HepG2 (cell line): ENCODE data around the gene HCFC1R1. TPM values are rescaled to one million over a fixed set of nuclear protein-coding genes. Genes with fewer than 3 reads are reported as not detected.

Source experiments
- FOXA1 ChIP-seq, 2 experiments: fragments of 450-650 bp in 1 of 2; sonication (generic) in 1 of 2; formaldehyde crosslinking in 1 of 2; IDR thresholded peaks; 2 replicates each; pipeline versions ENCODE4 v1.4.0 to v1.6.1; 2016 to 2020; ENCODE audit warnings: missing genetic modification reagents in 1 of 2
- KLF13 ChIP-seq: sonication (generic); formaldehyde crosslinking; IDR thresholded peaks from 2 replicates; pipeline ENCODE4 v1.4.0; 2020; ENCODE audit warnings: mild to moderate bottlenecking, missing genetic modification reagents
- LBX2 ChIP-seq: sonication (generic); formaldehyde crosslinking; IDR thresholded peaks from 2 replicates; pipeline ENCODE4 v1.5.0; 2020; ENCODE audit warnings: missing genetic modification reagents, mild to moderate bottlenecking, borderline replicate concordance
- MXD3 ChIP-seq: IDR thresholded peaks from 2 replicates; pipeline ENCODE4 v1.6.1; 2016; ENCODE audit warnings: mild to moderate bottlenecking, missing biosample characterization, missing genetic modification reagents
- NONO ChIP-seq, 2 experiments: fragments of 450-650 bp in 1 of 2; sonication (generic) in 1 of 2; formaldehyde crosslinking in 1 of 2; IDR thresholded peaks in 1 of 2; conservative IDR thresholded peaks in 1 of 2; 2 replicates each; pipeline versions ENCODE4 v1.6.1 to v1.8.0; 2017 to 2022; ENCODE audit warnings: mild to moderate bottlenecking in 1 of 2, missing genetic modification reagents in 1 of 2, moderate library complexity in 1 of 2
- NR0B2 ChIP-seq: sonication (generic); formaldehyde crosslinking; IDR thresholded peaks from 2 replicates; pipeline ENCODE4 v1.4.0; 2020; ENCODE audit warnings: mild to moderate bottlenecking, missing genetic modification reagents
- POLR2AphosphoS2 ChIP-seq: IDR thresholded peaks from 2 replicates; pipeline ENCODE4 v1.6.1; 2011; ENCODE audit warnings: low read depth, low read length, improper control_type of control experiment
- RFX1 ChIP-seq: fragments of 450-650 bp; IDR thresholded peaks from 2 replicates; pipeline ENCODE4 v1.6.1; 2017
- SIX4 ChIP-seq: sonication (generic); formaldehyde crosslinking; IDR thresholded peaks from 2 replicates; pipeline ENCODE4 v1.4.0; 2020; ENCODE audit warnings: missing genetic modification reagents
- SPEN ChIP-seq: sonication (generic); formaldehyde crosslinking; IDR thresholded peaks from 2 replicates; pipeline ENCODE4 v1.5.1; 2020; ENCODE audit warnings: low read depth, mild to moderate bottlenecking, missing genetic modification reagents
- TEF ChIP-seq: sonication (generic); formaldehyde crosslinking; IDR thresholded peaks from 2 replicates; pipeline ENCODE4 v1.5.0; 2020; ENCODE audit warnings: missing genetic modification reagents
- ZBTB43 ChIP-seq: sonication (generic); formaldehyde crosslinking; conservative IDR thresholded peaks from 2 replicates; pipeline ENCODE4 v1.4.0; 2020; ENCODE audit warnings: missing genetic modification reagents
- ZBTB44 ChIP-seq: sonication (generic); formaldehyde crosslinking; IDR thresholded peaks from 2 replicates; pipeline ENCODE4 v1.4.0; 2020; ENCODE audit warnings: missing genetic modification reagents
- ZFP41 ChIP-seq: sonication (generic); formaldehyde crosslinking; IDR thresholded peaks from 2 replicates; pipeline ENCODE4 v1.4.0; 2020; ENCODE audit warnings: mild to moderate bottlenecking, missing genetic modification reagents, borderline replicate concordance
- ZNF205 ChIP-seq: IDR thresholded peaks from 2 replicates; pipeline ENCODE4 v1.6.1; 2018; ENCODE audit warnings: missing biosample characterization, missing genetic modification reagents
- ZNF235 ChIP-seq: sonication (generic); formaldehyde crosslinking; IDR thresholded peaks from 2 replicates; pipeline ENCODE4 v1.8.1; 2023; ENCODE audit warnings: mild to moderate bottlenecking, missing genetic modification reagents, borderline replicate concordance
- ZNF350 ChIP-seq: sonication (generic); formaldehyde crosslinking; IDR thresholded peaks from 2 replicates; pipeline ENCODE4 v1.4.0; 2020; ENCODE audit warnings: mild to moderate bottlenecking, low read depth, missing genetic modification reagents, borderline replicate concordance
- ZNF605 ChIP-seq: sonication (generic); formaldehyde crosslinking; IDR thresholded peaks from 2 replicates; pipeline ENCODE4 v1.8.0; 2022; ENCODE audit warnings: mild to moderate bottlenecking, missing genetic modification reagents
- ZNF746 ChIP-seq: sonication (generic); formaldehyde crosslinking; IDR thresholded peaks from 2 replicates; pipeline ENCODE4 v1.8.0; 2022; ENCODE audit warnings: mild to moderate bottlenecking, missing genetic modification reagents
- ZNF850 ChIP-seq: sonication (generic); formaldehyde crosslinking; conservative IDR thresholded peaks from 2 replicates; pipeline ENCODE4 v1.9.0; 2021; ENCODE audit warnings: mild to moderate bottlenecking, missing genetic modification reagents
- polyA plus RNA-seq, 8 experiments: library from polyadenylated mRNA; depleted of rRNA in 3 of 8; stranded (reverse) in 7 of 8; unstranded in 1 of 8; fragments of >200 nt; fragmentation: Illumina TruSeq in 4 of 8; extraction: Trizol in 4 of 8; gene quantifications; 2 replicates each; pipeline versions ENCODE4 v1.2.1 to v1.2.3, GENCODE V29; 2011 to 2016; ENCODE audit warnings: low read depth in 4 of 8, missing spikeins in 1 of 8, mixed read lengths in 1 of 8; ENCODE audit not compliant: insufficient read depth in 1 of 8
- total RNA-seq, 5 experiments: library from RNA; depleted of rRNA; stranded (reverse); fragments of >200 nt; fragmentation: Illumina TruSeq; extraction: Trizol; gene quantifications; 2 replicates each; pipeline ENCODE4 v1.2.3, GENCODE V29; 2016; ENCODE audit warnings: low read depth in 1 of 5

The HCFC1R1 gene
- total and polyA plus RNA-seq, 2 of the 13 experiments (the other 11 are each of a cell fraction or from before 2014, with no cell fraction given), result 13.8 to 16.1 TPM

GRCh38 chr16:2980227-2981176, 43.2 kb downstream of the HCFC1R1 start, which contains the start of gene PKMYT1 (continued):
- TF ChIP-seq KLF13 (CRISPR knock-in tag) (no peak), ZNF350 (CRISPR knock-in tag) (peak; percentile 41; the same call in 1 of the 2 replicates), TEF (CRISPR knock-in tag) (peak; percentile 59; the same call in 1 of the 2 replicates), ZBTB44 (CRISPR knock-in tag) (no peak), ZFP41 (CRISPR knock-in tag) (no peak), NR0B2 (CRISPR knock-in tag) (no peak; the same call in 1 of the 2 replicates), ZBTB43 (CRISPR knock-in tag) (no peak; the same call in 1 of the 2 replicates), POLR2AphosphoS2 (no peak), ZNF235 (CRISPR knock-in tag) (no peak), RFX1 (no peak), SIX4 (CRISPR knock-in tag) (no peak), NONO (IDR thresholded peaks at IDR 0.05) (no peak), NONO (CRISPR knock-in tag; conservative IDR thresholded peaks at IDR 0.05) (peak; percentile 89), MXD3 (CRISPR knock-in tag) (no peak; the same call in 1 of the 2 replicates), ZNF746 (CRISPR knock-in tag) (no peak; the same call in 1 of the 2 replicates), ZNF850 (CRISPR knock-in tag) (no peak), SPEN (CRISPR knock-in tag) (peak; percentile 74), ZNF605 (no peak; the same call in 1 of the 2 replicates), FOXA1 (IDR thresholded peaks at IDR 0.05) (no peak), FOXA1 (CRISPR knock-in tag; IDR thresholded peaks at IDR 0.05) (no peak), ZNF205 (CRISPR knock-in tag) (no peak), LBX2 (CRISPR knock-in tag) (peak; percentile 85; the same call in 1 of the 2 replicates)
